ENCODE results near the gene SGTA.

DNA sequence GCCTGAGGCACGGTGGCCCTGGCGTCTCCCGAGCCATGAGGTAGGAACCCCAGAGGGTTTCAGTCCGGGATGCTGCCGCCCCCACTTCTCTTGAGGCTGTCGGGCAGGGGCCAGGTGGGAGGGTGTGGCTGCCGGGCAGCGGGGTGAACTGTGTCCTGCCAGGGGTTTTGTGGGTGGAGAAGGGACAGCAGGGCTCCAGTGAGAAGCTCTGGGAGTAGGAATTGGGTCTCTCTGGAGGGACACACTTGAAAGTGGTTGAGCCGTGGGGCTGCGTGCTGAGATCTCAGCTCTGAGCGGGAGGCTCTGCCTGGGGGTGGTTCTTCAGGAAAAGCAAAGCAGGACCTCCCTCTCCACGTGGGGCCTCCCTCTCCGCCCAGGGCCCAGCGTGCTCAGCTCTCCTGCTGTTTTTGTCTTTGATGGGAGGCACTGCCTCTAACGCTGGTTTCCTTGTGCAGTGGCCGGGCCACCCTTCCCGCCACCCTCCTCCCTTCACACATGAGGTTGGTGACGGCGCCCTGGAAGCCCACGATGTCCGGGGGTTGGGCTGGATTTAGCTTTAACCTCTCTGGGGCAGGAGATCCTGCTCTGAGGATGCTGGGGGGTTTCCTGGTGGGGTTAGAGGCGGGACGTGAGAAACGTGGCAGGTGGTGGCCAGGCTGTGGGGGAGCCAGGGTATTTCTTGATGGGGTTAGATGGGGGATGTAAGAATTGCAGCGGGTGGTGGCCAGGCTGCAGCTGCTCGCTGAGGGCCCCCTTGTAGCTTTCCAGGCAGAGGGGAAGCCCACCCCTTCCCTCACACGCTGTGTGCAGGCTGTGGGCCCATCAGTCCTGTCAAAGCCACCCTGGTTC, 21.3 kb upstream of the SGTA start:
- TF ChIP-seq, protein P1, sequence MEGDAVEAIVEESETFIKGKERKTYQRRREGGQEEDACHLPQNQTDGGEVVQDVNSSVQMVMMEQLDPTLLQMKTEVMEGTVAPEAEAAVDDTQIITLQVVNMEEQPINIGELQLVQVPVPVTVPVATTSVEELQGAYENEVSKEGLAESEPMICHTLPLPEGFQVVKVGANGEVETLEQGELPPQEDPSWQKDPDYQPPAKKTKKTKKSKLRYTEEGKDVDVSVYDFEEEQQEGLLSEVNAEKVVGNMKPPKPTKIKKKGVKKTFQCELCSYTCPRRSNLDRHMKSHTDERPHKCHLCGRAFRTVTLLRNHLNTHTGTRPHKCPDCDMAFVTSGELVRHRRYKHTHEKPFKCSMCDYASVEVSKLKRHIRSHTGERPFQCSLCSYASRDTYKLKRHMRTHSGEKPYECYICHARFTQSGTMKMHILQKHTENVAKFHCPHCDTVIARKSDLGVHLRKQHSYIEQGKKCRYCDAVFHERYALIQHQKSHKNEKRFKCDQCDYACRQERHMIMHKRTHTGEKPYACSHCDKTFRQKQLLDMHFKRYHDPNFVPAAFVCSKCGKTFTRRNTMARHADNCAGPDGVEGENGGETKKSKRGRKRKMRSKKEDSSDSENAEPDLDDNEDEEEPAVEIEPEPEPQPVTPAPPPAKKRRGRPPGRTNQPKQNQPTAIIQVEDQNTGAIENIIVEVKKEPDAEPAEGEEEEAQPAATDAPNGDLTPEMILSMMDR (IDR thresholded peaks at IDR 0.05; ENCODE audit: insufficient read depth, low read length), result no peak
- no peak for TF ChIP-seq SPI1 (IDR thresholded peaks at IDR 0.05; ENCODE audit: borderline replicate concordance, low read depth)
- TF ChIP-seq, protein P2, sequence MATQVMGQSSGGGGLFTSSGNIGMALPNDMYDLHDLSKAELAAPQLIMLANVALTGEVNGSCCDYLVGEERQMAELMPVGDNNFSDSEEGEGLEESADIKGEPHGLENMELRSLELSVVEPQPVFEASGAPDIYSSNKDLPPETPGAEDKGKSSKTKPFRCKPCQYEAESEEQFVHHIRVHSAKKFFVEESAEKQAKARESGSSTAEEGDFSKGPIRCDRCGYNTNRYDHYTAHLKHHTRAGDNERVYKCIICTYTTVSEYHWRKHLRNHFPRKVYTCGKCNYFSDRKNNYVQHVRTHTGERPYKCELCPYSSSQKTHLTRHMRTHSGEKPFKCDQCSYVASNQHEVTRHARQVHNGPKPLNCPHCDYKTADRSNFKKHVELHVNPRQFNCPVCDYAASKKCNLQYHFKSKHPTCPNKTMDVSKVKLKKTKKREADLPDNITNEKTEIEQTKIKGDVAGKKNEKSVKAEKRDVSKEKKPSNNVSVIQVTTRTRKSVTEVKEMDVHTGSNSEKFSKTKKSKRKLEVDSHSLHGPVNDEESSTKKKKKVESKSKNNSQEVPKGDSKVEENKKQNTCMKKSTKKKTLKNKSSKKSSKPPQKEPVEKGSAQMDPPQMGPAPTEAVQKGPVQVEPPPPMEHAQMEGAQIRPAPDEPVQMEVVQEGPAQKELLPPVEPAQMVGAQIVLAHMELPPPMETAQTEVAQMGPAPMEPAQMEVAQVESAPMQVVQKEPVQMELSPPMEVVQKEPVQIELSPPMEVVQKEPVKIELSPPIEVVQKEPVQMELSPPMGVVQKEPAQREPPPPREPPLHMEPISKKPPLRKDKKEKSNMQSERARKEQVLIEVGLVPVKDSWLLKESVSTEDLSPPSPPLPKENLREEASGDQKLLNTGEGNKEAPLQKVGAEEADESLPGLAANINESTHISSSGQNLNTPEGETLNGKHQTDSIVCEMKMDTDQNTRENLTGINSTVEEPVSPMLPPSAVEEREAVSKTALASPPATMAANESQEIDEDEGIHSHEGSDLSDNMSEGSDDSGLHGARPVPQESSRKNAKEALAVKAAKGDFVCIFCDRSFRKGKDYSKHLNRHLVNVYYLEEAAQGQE (IDR thresholded peaks at IDR 0.05; ENCODE audit: insufficient replicate concordance, low read depth), result no peak
- TF ChIP-seq GABPA (IDR thresholded peaks at IDR 0.05; ENCODE audit: low read depth), result no peak
